ENCODE data around the gene TPPP. TPM values are rescaled to one million over a fixed set of nuclear protein-coding genes. Genes with fewer than 3 reads are reported as not detected.

Gene TPPP
- total RNA-seq, 4 donors from 2014 or later, result 10.5 to 22.2 (median 16.2) TPM

DNA sequence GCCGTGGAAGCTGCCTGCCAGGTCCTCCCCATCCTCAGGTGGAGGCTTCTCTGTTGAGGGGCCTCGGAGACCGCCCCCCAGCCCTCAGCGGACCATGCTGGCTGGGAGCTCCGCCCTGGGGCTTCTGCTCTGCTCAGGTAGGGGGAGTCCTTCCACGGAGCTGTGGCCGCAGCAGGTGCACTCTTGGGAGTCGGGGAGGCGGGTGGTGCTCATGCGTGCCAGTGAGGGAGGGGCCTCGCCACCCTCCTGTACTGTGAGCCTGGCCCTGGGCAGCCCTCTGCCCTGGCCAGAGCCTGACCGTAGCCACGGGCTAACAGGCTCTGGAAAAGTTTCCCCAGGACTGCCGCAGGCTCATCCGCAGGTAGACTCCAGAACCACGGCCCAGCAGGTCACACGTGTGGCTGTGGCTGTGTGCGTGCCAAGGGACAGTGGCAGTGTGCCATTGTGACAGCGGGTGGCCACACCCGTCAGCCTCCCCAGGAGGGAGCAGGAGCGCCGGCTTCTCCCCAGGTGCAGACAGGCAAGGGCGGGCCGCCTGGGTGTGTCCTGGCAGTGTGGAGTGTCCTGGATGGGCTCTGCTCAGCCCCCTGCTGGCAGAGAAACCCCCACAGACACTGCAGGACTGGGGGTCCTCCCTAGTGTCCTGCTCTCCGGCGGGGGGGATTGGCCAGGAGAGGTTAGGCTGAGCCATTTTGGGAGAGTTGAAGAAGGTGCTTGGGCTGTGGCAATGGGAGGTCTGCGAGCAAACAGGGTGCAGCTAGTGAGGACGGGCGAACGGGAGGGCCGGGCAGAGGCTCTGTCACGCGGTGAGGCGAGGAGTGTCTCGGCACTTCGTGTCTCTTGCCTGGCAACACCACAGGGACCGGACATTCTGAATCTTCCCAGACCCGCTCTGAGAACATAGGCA lies 29.5 kb downstream of the TPPP start:
- no peak overlapping the region for H3K27ac ChIP-seq
- 100% methylated on average over 11 of the region's 38 CpGs for WGBS
- TF ChIP-seq POLR2AphosphoS5 (IDR thresholded peaks at IDR 0.05) (no peak), POLR2A (IDR thresholded peaks at IDR 0.05) (no peak), CTCF (IDR thresholded peaks at IDR 0.05) (no peak), EP300 (IDR thresholded peaks at IDR 0.05) (no peak)

GRCh38 chr5:662751-663435 lies 30.3 kb downstream of the TPPP start:
- no peak for TF ChIP-seq POLR2AphosphoS5 (IDR thresholded peaks at IDR 0.05)
- WGBS, result 96% methylated on average over 53 of the region's 56 CpGs
- DNase-seq (ENCODE audit: low spot score in 2 of 2), result peak in 1 of 2 donors; percentile 71
- H3K36me3 ChIP-seq, result peaks cover 62% of the 10 kb centered on the region
- no peak overlapping the region for H3K4me3 ChIP-seq
- no peaks in the 10 kb centered on the region for H3K9me3 ChIP-seq
- H3K27me3 ChIP-seq, result no peaks in the 10 kb centered on the region
- peaks cover 3% of the 10 kb centered on the region for H3K4me1 ChIP-seq
- no peak overlapping the region for H3K27ac ChIP-seq

More for the DNA sequence above, 29.5 kb downstream of the TPPP start:
- peaks cover 58% of the 10 kb centered on the region for H3K36me3 ChIP-seq
- peak in 1 of 2 donors; percentile 76 for DNase-seq (ENCODE audit: low spot score in 2 of 2)
- no peak overlapping the region for H3K4me3 ChIP-seq
- H3K4me1 ChIP-seq, result peaks cover 3% of the 10 kb centered on the region
- no peaks in the 10 kb centered on the region for H3K27me3 ChIP-seq
- H3K9me3 ChIP-seq, result no peaks in the 10 kb centered on the region

- H3K9me3 ChIP-seq, result no peaks in the 10 kb centered on the region
- H3K27me3 ChIP-seq, result no peaks in the 10 kb centered on the region
- peak in 1 of 2 donors; percentile 77 for DNase-seq (ENCODE audit: low spot score in 2 of 2)
- H3K27ac ChIP-seq, result no peak overlapping the region
- H3K4me3 ChIP-seq, result no peak overlapping the region
- H3K4me1 ChIP-seq, result peaks cover 3% of the 10 kb centered on the region
- peaks cover 69% of the 10 kb centered on the region for H3K36me3 ChIP-seq
- 88% methylated on average over 8 of the region's 53 CpGs for WGBS
- no peak for TF ChIP-seq CTCF (IDR thresholded peaks at IDR 0.05)
- TF ChIP-seq POLR2A (IDR thresholded peaks at IDR 0.05), result no peak
- no peak for TF ChIP-seq POLR2AphosphoS5 (IDR thresholded peaks at IDR 0.05)
- TF ChIP-seq EP300 (IDR thresholded peaks at IDR 0.05), result no peak
Measured at GRCh38 chr5:661891-662750, 31.0 kb downstream of the TPPP start.

GRCh38 chr5:660491-661030 lies 32.6 kb downstream of the TPPP start:
- WGBS, result 95% methylated on average over 11 of the region's 11 CpGs
- Histone ChIP-seq H3K36me3 (peaks cover 61% of the 10 kb centered on the region), H3K4me3 (no peak overlapping the region), H3K27me3 (no peaks in the 10 kb centered on the region), H3K4me1 (peaks cover 3% of the 10 kb centered on the region), H3K27ac (no peak overlapping the region), H3K9me3 (no peaks in the 10 kb centered on the region)
- TF ChIP-seq CTCF (IDR thresholded peaks at IDR 0.05) (no peak), POLR2AphosphoS5 (IDR thresholded peaks at IDR 0.05) (no peak), EP300 (IDR thresholded peaks at IDR 0.05) (no peak), POLR2A (IDR thresholded peaks at IDR 0.05) (no peak)
- DNase-seq (ENCODE audit: low spot score in 2 of 2), result peak in 1 of 2 donors; percentile 57
